GM18520 (cell line): ENCODE measurements around the gene EXD2.

Source experiments
- ATAC-seq: cut with Tn5 transposase; IDR thresholded peaks from one replicate; pipeline ENCODE4 v1.9.1; 2021; ENCODE audit not compliant: unreplicated experiment

EXD2 gene

GRCh38 chr14:69247676-69248440 is 56.6 kb downstream of the EXD2 start:
- no peak for ATAC-seq

GRCh38 chr14:69249603-69250002 is 58.3 kb downstream of the EXD2 start:
- ATAC-seq: no peak

- no peak for ATAC-seq
Observed at GRCh38 chr14:69252851-69253250, 61.6 kb downstream of the EXD2 start.

DNA sequence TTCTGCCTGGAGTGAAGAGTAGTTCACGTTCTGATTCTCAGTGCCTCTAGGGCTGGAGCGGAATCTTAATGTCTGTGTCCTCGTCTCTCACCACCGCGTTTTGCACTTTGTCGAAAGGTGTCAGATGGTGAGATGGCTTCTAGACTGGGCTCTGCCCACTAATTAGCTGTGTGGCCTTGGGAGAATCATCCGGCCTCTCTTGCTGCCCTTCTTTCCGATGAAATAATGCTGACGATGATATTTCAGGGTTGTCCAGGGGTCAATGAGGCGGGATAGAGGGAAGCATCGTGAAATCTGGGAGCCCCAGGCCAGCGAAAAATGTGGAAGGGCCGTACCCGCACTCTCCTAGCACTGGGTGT is 67.8 kb downstream of the EXD2 start:
- ATAC-seq: no peak

- no peak for ATAC-seq
Observed at GRCh38 chr14:69259527-69260189, 68.4 kb downstream of the EXD2 start, which contains the start of gene GALNT16. TSS of gene GALNT16 (plus strand) at chr14:69260158. CDS start at chr14:69260291, 133 bp downstream.

- no peak for ATAC-seq
Observed at GRCh38 chr14:69260190-69260860, 69.0 kb downstream of the EXD2 start.

- ATAC-seq: no peak
Observed at GRCh38 chr14:69260861-69261564, 69.7 kb downstream of the EXD2 start.

DNA sequence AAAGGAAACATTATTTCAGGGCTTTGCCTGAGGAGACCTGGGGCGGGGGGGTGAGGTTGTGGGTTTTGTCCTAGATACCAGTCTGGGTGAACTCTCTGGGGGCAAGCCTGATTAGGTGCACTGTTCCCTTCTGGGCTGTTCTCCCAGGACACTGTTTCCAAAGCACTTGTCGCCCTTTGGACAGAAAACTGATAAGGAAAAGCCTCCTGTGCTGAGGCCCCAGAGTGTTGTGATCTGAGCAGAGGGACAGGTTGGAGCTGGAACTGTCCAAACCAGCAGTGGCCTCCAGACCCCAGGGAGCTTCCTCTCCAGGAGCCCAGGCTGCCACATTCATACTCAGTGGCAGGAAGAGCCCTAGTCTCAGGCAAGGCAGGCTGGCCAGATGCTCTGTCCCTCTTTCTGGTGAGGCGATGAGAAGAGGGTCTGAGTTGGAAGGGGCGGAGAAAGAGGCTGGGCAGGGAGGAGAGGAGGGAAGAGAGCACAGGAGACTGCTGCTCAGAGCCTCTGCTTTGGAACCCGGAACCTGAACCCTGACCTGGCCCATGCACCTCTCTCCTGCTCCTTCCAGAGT is 70.5 kb downstream of the EXD2 start:
- ATAC-seq: no peak

DNA sequence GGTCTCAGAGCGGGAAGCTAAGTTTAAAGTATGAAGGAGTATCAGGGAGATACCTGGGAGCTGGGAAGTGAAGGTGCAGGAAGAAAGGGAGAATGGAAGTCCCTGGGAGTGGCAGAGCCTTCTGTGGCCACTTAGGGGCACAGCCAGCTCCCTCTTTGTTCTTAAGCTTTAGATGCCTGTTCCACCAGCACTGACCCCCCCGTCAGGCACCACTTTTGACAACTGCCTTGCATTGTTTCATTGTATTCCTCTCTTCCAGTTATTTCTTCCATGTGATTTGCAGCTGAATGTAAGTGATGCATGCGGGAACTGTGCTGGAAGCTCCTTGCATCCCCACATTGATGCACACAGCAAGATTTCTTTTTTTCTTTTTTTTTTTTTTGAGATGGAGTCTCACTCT is 71.2 kb downstream of the EXD2 start:
- ATAC-seq: no peak

DNA sequence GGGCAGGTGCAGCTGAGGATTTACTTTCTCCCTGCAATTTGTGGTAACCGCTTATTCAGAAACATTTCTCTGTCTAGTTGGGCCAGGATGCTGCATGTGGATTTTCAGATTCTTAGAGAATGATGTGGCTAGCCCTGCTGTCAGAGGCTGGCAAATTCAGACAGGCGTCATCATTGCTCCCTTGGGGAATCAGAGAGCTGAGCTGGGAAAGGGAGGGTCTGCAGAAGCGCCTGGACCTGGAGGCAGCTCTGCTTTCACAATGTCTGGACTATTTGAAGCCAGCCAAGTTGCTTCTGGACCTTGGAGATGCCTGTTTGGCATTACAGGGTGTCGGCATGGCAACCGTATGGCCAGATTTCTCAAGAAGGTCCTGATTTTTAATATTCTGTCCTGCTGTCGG is 72.1 kb downstream of the EXD2 start:
- no peak for ATAC-seq

GRCh38 chr14:69263771-69264170 is 72.5 kb downstream of the EXD2 start:
- no peak for ATAC-seq

DNA sequence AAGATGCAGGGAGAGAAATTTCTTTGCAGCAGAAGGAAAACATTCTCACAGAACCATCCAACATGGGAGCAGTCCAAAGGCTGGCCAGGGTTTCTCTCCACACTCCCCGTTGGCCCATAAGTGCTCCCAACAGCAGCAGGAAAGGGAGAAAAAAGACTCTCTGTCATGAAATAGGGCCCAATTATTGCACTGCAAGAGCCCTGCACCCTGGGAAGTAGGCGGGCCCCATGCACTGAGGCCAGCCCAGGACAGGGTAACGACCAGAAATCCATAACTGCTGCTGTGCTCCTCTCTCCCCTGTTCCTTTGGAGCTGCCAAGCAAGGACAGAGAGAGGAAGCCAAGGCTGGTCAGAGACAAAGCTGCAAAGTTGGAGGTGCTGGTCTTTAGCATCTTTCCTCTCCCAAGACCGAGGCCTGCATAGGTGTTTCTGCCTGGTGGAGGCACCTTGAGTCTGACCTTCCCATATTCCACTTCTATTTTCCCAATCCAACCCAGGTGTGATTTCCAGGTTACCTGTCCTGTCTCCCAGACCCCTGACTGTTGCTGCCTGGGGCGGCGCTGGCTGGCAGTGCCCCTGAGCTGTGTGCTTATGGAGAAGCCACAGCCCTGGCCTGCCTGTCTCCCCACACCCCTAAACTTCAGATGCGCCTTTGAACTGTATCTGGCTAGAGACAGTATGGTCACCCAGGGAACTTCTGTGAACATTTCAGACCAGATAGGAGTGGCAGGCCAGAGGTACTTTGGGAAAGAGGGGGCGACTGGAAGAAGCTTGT is 75.5 kb downstream of the EXD2 start:
- ATAC-seq: no peak

DNA sequence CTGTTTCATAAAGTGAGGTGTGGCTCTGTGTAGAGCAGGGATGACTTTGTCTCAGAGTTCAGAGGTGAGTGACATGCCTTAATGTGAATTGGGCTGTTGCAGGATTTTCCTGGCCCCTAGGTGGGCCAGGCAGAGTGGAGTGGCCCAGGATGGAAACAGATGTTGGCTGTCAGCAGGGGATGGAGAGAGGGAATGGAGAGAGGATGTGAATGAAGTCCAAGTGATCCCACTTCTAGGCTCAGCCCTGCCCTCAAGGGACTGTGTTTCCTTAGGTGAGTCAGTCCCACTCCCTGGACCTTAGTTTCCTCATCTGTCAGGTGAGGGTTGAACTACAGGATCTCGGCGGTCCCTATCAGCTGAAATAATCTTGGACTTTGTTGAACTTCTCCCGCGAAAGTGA is 76.2 kb downstream of the EXD2 start:
- ATAC-seq: no peak

DNA sequence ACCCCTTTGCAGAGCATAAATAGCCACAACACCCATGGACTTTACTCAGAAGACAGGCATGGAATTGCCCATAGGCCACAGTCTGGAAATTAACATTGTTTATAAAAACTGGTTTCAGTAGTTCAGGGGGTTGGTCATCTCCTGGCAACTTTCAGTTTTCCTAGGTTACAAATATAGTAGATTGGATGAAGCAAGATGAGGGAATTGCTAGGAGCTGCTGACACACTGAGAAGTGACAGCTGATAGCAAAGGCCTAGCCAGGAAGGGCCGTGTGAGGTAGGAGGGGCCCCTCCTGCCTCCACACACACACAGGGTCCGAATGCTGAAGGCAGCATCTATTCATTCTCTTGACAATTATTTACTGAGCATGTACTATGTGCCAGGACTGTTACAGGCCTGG is 76.9 kb downstream of the EXD2 start:
- no peak for ATAC-seq

- no peak for ATAC-seq
Observed at GRCh38 chr14:69268763-69269162, 77.5 kb downstream of the EXD2 start.

- no peak for ATAC-seq
Observed at GRCh38 chr14:69269381-69269780, 78.1 kb downstream of the EXD2 start.

DNA sequence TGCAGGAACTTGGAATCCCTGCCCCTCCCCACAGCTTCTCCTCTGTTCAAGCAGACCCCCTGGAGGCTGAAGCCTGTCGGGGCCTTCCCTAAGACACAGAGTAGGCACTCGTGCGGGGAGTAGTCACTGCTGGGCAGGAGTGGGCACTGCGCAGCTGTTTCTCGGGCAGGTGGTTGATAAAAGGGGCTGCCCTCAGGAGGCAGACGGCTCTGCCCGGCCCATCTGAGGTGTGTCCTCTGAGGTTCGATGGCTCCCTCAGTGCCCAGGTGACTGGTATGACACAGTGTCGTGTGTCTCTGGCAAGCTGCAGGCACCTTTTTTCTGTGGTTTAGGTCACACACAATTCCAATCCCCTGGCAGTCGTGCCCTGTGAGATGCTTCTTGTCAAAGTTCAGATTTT is 78.8 kb downstream of the EXD2 start:
- no peak for ATAC-seq

DNA sequence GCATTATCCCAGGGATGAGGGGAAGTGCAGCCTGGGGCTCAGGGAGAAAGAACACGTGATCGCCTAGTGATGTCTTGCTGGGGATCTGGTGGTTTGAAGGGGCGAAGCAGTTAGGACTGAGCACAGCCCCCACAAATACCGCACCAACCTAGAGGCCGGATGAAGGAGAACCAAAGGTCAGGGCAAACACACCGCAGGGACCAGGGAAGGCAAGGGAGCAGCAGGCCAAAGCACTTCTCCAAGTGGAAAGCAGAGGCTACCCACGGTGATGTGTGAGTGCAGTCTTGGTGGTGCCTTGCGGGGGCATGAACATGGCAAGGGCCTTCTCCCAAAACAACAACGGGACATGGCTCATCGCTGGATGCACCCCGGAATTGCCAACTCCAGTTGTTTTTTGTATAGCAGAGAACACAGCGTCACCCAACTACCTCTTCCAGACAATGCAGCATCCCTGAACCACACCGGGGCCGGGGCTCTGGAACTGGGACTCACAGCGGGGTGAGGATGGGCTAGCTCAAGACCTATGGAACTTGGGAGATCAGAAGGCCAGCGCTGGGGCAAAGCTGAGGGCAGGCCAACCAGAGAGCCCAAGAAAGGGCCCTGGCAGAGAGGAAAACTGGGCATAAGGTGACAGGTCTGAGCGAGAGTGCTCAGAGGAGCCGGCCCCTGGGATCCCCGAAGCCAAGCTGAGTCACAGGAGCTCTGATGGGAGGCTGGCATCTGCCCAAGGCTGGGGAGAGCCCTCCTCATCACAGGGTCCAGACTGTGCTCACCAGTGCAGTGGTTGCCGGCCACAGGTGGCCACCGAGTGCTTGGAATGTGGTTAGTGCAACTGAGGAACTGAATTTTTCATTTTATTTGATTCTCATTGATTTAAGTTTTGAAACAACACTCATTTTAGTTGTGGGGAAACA is 79.8 kb downstream of the EXD2 start:
- ATAC-seq: no peak

DNA sequence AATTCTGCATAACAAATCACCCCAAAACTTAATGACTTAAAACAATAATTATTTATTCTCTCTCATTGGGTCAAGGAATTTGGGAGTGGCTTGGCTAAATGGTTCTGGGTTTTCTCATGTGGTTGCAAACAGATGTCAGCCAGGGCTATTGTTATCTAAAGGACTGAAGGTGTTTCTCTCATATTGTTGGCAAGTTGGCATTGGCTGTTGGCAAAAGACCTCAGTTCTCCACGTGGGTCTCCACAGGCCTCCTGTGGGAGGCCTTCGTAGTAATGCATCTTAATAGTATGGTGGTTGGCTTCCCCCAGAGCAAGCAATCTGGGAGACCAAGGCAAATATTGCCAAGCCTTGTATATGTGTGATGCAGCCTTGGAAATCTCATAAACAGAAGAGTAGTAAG is 83.0 kb downstream of the EXD2 start:
- ATAC-seq: no peak
